Measurements from ENCODE around the gene GPRASP2. TPM values are rescaled to one million over a fixed set of nuclear protein-coding genes. Genes with fewer than 3 reads are reported as not detected.

Gene GPRASP2
- total and polyA plus RNA-seq, 2 experiments from 2014 or later, result 8.4 to 16.4 TPM

DNA sequence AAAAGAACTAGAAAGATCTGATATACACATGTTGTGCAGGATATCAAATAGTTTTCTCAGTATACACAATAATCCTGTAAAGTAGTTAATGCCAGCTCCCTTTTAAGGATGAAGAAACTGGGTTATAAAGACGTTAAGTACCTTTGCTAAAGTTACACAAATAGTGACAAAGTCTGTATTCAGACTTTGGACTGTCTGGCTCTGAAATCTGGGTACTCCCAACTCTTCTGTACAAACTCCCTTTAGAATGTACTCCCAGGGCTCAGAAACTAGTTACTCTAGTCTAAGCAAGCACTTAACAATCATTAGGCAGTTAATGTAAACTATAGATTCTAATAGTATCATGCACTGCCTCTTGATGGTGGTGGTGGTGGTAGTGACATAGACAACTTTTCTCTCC lies 15.5 kb downstream of the GPRASP2 start:
- 89 to 100% methylated on average over 1 of the region's 1 CpG for WGBS, 2 experiments (ENCODE audit: low coverage in 1 of 2, low lambda C conversion rate in 2 of 2, missing lambda C conversion rate in 2 of 2)
- no peak overlapping the region for H3K4me2 ChIP-seq (ENCODE audit: unreplicated experiment)

DNA sequence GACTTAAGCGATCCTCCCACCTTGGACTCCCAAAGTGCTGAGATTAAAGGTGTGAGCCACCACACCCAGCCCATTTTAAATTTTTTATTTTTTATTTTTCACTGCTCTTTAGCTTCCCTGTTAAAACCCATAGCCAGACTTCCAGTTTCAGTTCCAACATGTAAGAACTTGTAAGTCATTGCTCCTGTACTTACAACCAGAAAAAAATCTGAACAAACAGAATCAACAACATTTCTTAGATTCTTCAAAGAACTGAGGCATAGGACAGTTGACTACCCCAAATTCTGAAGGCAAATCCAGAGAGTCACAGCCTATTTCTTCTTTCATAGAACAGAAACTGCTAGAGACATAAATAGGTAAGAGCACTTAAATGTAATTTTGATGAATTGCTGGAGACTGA lies 16.4 kb downstream of the GPRASP2 start:
- in situ Hi-C loops (cut with MboI), result no loop called here
- H3K9me2 ChIP-seq (ENCODE audit: insufficient read depth), result no peaks in the 10 kb centered on the region
- no peak for DNase-seq

More for the DNA sequence above, 15.5 kb downstream of the GPRASP2 start:
- no peaks in the 10 kb centered on the region for H3K9me3 ChIP-seq (ENCODE audit: low read depth)
- no peak overlapping the region for H3K4me3 ChIP-seq
- H4K20me1 ChIP-seq (ENCODE audit: insufficient read depth), result no peaks in the 10 kb centered on the region
- H3K27ac ChIP-seq, result no peak overlapping the region
- H2AFZ ChIP-seq, result no peak overlapping the region
- no peaks in the 10 kb centered on the region for H3K9me2 ChIP-seq (ENCODE audit: insufficient read depth)
- H3K36me3 ChIP-seq (ENCODE audit: low read depth), result no peaks in the 10 kb centered on the region
- in situ Hi-C loops (cut with MboI), result no loop called here
- H3F3A ChIP-seq (ENCODE audit: insufficient read depth), result no peaks in the 10 kb centered on the region
- TF ChIP-seq EZH2 (IDR thresholded peaks at IDR 0.05; ENCODE audit: insufficient read depth, poor library complexity, severe bottlenecking) (no peak), EZH2phosphoT487 (IDR thresholded peaks at IDR 0.05; ENCODE audit: insufficient read depth, low read depth) (no peak)
- H3K9ac ChIP-seq, result no peak overlapping the region
- H3K27me3 ChIP-seq (replicated peaks; ENCODE audit: insufficient read depth), result no peaks in the 10 kb centered on the region
- H3K4me1 ChIP-seq (ENCODE audit: insufficient read depth), result no peaks in the 10 kb centered on the region
- no peak for DNase-seq
- no peaks in the 10 kb centered on the region for H3K79me2 ChIP-seq (ENCODE audit: insufficient read depth)

DNA sequence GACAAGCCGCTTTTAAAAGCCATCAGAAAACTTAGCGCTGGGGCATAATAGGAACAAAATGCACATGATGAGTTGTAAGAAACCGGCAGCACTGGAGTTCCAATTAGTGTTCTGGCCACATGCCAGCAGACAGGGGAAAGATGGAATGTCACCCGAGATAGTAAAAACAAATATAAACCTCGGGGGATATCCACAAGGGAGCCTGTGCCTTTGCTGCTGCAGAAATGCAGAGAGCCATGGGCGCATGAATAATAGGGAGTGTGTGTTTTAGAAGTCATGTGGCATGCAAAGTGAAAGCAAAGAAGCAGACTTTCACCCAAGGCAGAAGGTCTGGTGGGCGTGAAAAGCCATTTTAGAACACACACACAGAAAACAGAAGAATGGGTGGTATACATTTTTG lies 27.4 kb downstream of the GPRASP2 start:
- no peak overlapping the region for H3K27ac ChIP-seq
- WGBS, 2 experiments (ENCODE audit: low coverage in 1 of 2, low lambda C conversion rate in 2 of 2, missing lambda C conversion rate in 2 of 2), result 67 to 83% methylated on average over 6 to 7 of the region's 7 CpGs
- H3K9ac ChIP-seq, result no peak overlapping the region

More for the DNA sequence above, 16.4 kb downstream of the GPRASP2 start:
- Histone ChIP-seq H3K4me2 (ENCODE audit: unreplicated experiment) (no peak overlapping the region), H3K79me2 (ENCODE audit: insufficient read depth) (no peaks in the 10 kb centered on the region), H3K27ac (no peak overlapping the region), H3K4me3 (no peak overlapping the region), H3K9me3 (ENCODE audit: low read depth) (no peaks in the 10 kb centered on the region), H3K27me3 (replicated peaks; ENCODE audit: insufficient read depth) (no peaks in the 10 kb centered on the region), H4K20me1 (ENCODE audit: insufficient read depth) (no peaks in the 10 kb centered on the region), H3K9ac (no peak overlapping the region), H3F3A (ENCODE audit: insufficient read depth) (no peaks in the 10 kb centered on the region), H3K4me1 (ENCODE audit: insufficient read depth) (no peaks in the 10 kb centered on the region), H3K36me3 (ENCODE audit: low read depth) (no peaks in the 10 kb centered on the region), H2AFZ (no peak overlapping the region)
- 100% methylated on average over 1 of the region's 1 CpG for WGBS, 2 experiments (ENCODE audit: low coverage in 1 of 2, low lambda C conversion rate in 2 of 2, missing lambda C conversion rate in 2 of 2)
- TF ChIP-seq EZH2 (IDR thresholded peaks at IDR 0.05; ENCODE audit: insufficient read depth, poor library complexity, severe bottlenecking), result no peak

DNA sequence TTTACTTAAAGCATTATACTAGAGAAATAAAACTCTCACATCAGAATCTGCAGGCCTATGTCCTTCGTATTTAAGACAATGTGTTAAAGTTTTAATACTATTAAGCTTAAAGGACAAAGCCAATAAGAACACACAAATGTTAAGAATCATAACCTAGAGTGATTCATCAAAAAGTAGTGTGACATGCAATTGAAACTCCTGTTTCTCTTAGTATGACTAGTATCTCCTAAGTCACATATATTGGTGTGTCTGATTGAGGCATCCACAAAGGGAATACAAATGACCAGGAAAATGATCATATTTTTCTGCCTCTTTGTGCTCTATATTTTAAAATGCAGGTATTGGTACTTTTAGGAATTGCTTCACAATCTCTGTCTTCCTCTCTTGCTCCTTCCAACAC lies 32.1 kb downstream of the GPRASP2 start:
- H3K9ac ChIP-seq, result no peak overlapping the region
- H3K27me3 ChIP-seq (replicated peaks; ENCODE audit: insufficient read depth), result no peaks in the 10 kb centered on the region
- DNase-seq, result no peak
- in situ Hi-C loops (cut with MboI), result no loop called here
- no peaks in the 10 kb centered on the region for H3K9me2 ChIP-seq (ENCODE audit: insufficient read depth)
- no peaks in the 10 kb centered on the region for H3K79me2 ChIP-seq (ENCODE audit: insufficient read depth)
- no peaks in the 10 kb centered on the region for H3F3A ChIP-seq (ENCODE audit: insufficient read depth)
- no peak overlapping the region for H2AFZ ChIP-seq
- H3K27ac ChIP-seq, result no peak overlapping the region
- H3K9me3 ChIP-seq (ENCODE audit: low read depth), result no peaks in the 10 kb centered on the region
- no peaks in the 10 kb centered on the region for H3K36me3 ChIP-seq (ENCODE audit: low read depth)
- TF ChIP-seq EZH2phosphoT487 (IDR thresholded peaks at IDR 0.05; ENCODE audit: insufficient read depth, low read depth) (no peak), EZH2 (IDR thresholded peaks at IDR 0.05; ENCODE audit: insufficient read depth, poor library complexity, severe bottlenecking) (no peak)
- H4K20me1 ChIP-seq (ENCODE audit: insufficient read depth), result no peaks in the 10 kb centered on the region
- 92 to 100% methylated on average over 1 of the region's 1 CpG for WGBS, 2 experiments (ENCODE audit: low coverage in 1 of 2, low lambda C conversion rate in 2 of 2, missing lambda C conversion rate in 2 of 2)
- H3K4me2 ChIP-seq (ENCODE audit: unreplicated experiment), result no peak overlapping the region
- no peak overlapping the region for H3K4me3 ChIP-seq
- no peaks in the 10 kb centered on the region for H3K4me1 ChIP-seq (ENCODE audit: insufficient read depth)

More for the DNA sequence above, 27.4 kb downstream of the GPRASP2 start:
- H3K4me2 ChIP-seq (ENCODE audit: unreplicated experiment), result no peak overlapping the region
- no peak for TF ChIP-seq EZH2 (IDR thresholded peaks at IDR 0.05; ENCODE audit: insufficient read depth, poor library complexity, severe bottlenecking)
- TF ChIP-seq EZH2phosphoT487 (IDR thresholded peaks at IDR 0.05; ENCODE audit: insufficient read depth, low read depth), result no peak
- no peaks in the 10 kb centered on the region for H3K4me1 ChIP-seq (ENCODE audit: insufficient read depth)
- no peaks in the 10 kb centered on the region for H4K20me1 ChIP-seq (ENCODE audit: insufficient read depth)
- no peaks in the 10 kb centered on the region for H3K79me2 ChIP-seq (ENCODE audit: insufficient read depth)
- no peaks in the 10 kb centered on the region for H3K9me3 ChIP-seq (ENCODE audit: low read depth)
- in situ Hi-C loops (cut with MboI), result no loop called here
- no peak for DNase-seq
- no peak overlapping the region for H3K4me3 ChIP-seq
- no peak overlapping the region for H2AFZ ChIP-seq
- no peaks in the 10 kb centered on the region for H3F3A ChIP-seq (ENCODE audit: insufficient read depth)
- H3K27me3 ChIP-seq (replicated peaks; ENCODE audit: insufficient read depth), result no peaks in the 10 kb centered on the region
- H3K9me2 ChIP-seq (ENCODE audit: insufficient read depth), result no peaks in the 10 kb centered on the region
- H3K36me3 ChIP-seq (ENCODE audit: low read depth), result no peaks in the 10 kb centered on the region

DNA sequence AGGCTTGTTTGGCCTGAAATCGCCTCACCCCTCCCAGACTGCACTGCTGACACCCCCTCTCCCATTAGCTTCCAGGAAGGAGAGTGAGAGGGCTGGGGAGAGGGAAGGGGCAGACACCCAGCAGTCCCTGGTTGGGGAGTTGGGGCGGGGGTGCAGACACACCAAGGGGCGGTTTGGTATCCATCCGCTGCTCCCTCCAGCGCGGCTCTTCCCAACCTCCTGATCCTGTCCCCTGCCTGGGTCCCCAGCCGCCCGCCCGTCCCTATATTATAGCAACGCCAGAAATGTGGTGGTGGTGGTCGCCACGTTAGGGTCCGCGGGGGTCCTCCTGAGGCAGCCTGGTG lies 33.2 kb downstream of the GPRASP2 start:
- Histone ChIP-seq H3K4me3 (peak overlapping the region; percentile 70; the same call in 1 of the 2 replicates), H2AFZ (peak overlapping the region; percentile 88; the same call in 1 of the 2 replicates), H3K79me2 (ENCODE audit: insufficient read depth) (no peaks in the 10 kb centered on the region), H3K27ac (no peak overlapping the region), H3K4me1 (ENCODE audit: insufficient read depth) (no peaks in the 10 kb centered on the region), H3K27me3 (replicated peaks; ENCODE audit: insufficient read depth) (no peaks in the 10 kb centered on the region), H3K9me3 (ENCODE audit: low read depth) (no peaks in the 10 kb centered on the region), H3K9me2 (ENCODE audit: insufficient read depth) (no peaks in the 10 kb centered on the region), H4K20me1 (ENCODE audit: insufficient read depth) (no peaks in the 10 kb centered on the region), H3K4me2 (ENCODE audit: unreplicated experiment) (peak overlapping the region; percentile 48), H3K36me3 (ENCODE audit: low read depth) (no peaks in the 10 kb centered on the region), H3K9ac (no peak overlapping the region), H3F3A (ENCODE audit: insufficient read depth) (no peaks in the 10 kb centered on the region)
- in situ Hi-C loops (cut with MboI), result no loop called here
- TF ChIP-seq EZH2phosphoT487 (IDR thresholded peaks at IDR 0.05; ENCODE audit: insufficient read depth, low read depth) (no peak), EZH2 (IDR thresholded peaks at IDR 0.05; ENCODE audit: insufficient read depth, poor library complexity, severe bottlenecking) (no peak)
- 47 to 100% methylated on average over 1 to 8 of the region's 14 CpGs for WGBS, 2 experiments (ENCODE audit: low coverage in 1 of 2, low lambda C conversion rate in 2 of 2, missing lambda C conversion rate in 2 of 2)
- DNase-seq, result no peak
